ENCODE data around the gene ZSCAN25. TPM values are rescaled to one million over a fixed set of nuclear protein-coding genes. Genes with fewer than 3 reads are reported as not detected.

Gene ZSCAN25
- total and polyA plus RNA-seq, 5 donors = 3.8 to 9.6 (median 8.1) TPM

- no peak overlapping the region for H3K4me3 ChIP-seq (ENCODE audit: low read length)
- DNase-seq (no peak), ATAC-seq (no peak)
- H3K27ac ChIP-seq (ENCODE audit: low read length) = no peak overlapping the region
- no peaks in the 10 kb centered on the region for H3K27me3 ChIP-seq (ENCODE audit: control insufficient read depth, insufficient read depth)
- H3K9me3 ChIP-seq (ENCODE audit: control insufficient read depth, low read length) = no peaks in the 10 kb centered on the region
- no peaks in the 10 kb centered on the region for H3K4me1 ChIP-seq (ENCODE audit: control insufficient read depth, insufficient read depth, low read length)
- 89% methylated on average over 7 of the region's 7 CpGs for WGBS
- intact Hi-C loops (cut with DNase I) = no loop called here
These were observed 55.8 kb downstream of the ZSCAN25 start for GRCh38 chr7:99672573-99672972.

- ATAC-seq = no peak
- H3K4me1 ChIP-seq (ENCODE audit: control insufficient read depth, insufficient read depth, low read length) = no peaks in the 10 kb centered on the region
- H3K4me3 ChIP-seq (ENCODE audit: low read length) = no peak overlapping the region
- no peak overlapping the region for H3K27ac ChIP-seq (ENCODE audit: low read length)
- intact Hi-C loops (cut with DNase I) = no loop called here
- H3K9me3 ChIP-seq (ENCODE audit: control insufficient read depth, low read length) = no peaks in the 10 kb centered on the region
- no peaks in the 10 kb centered on the region for H3K27me3 ChIP-seq (ENCODE audit: control insufficient read depth, insufficient read depth)
- WGBS = 69% methylated on average over 2 of the region's 2 CpGs
- DNase-seq = no peak
These were observed 58.4 kb downstream of the ZSCAN25 start for GRCh38 chr7:99674995-99675742.

DNA sequence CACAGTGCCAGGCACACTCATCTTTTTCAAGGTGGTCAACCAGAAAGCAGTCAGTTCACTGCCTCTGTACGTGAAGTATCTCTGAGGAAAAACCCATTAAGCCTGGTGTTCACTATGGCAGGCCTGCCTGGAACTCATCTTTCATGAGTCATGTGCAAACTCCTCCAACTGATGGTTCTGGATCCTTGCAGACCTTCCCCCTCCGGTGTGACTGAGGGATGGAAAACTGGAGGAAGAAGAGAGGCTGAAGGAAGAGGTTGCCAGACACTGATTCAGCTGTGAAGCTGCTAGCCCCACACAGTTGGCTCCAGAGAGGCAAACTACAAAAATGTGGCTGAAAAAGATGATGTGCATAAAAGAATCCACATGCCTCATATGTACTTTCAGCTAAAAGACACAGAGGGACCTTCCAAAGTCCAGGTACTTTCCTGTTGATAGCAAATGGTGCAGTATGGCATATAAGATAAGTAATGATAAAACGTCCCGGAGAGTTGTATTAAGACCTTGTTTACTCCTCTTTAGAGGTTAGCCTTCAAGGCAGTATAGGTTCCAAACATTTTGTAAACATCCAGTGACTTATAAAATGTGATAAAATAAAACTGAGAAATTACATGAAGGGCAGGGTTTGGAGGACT is 60.4 kb downstream of the ZSCAN25 start:
- Histone ChIP-seq H3K9me3 (ENCODE audit: control insufficient read depth, low read length) (no peaks in the 10 kb centered on the region), H3K27ac (ENCODE audit: low read length) (no peak overlapping the region), H3K27me3 (ENCODE audit: control insufficient read depth, insufficient read depth) (no peaks in the 10 kb centered on the region), H3K4me3 (ENCODE audit: low read length) (no peak overlapping the region), H3K4me1 (ENCODE audit: control insufficient read depth, insufficient read depth, low read length) (no peaks in the 10 kb centered on the region)
- DNase-seq = no peak
- ATAC-seq = no peak
- intact Hi-C loops (cut with DNase I) = no loop called here
- 84% methylated on average over 4 of the region's 4 CpGs for WGBS

GRCh38 chr7:99677648-99678045 is 60.9 kb downstream of the ZSCAN25 start:
- ATAC-seq = no peak
- WGBS = 90% methylated on average over 2 of the region's 2 CpGs

GRCh38 chr7:99679032-99679399 is 62.3 kb downstream of the ZSCAN25 start:
- H3K27ac ChIP-seq (ENCODE audit: low read length) = no peak overlapping the region
- 48% methylated on average over 4 of the region's 4 CpGs for WGBS

More at GRCh38 chr7:99677648-99678045, 60.9 kb downstream of the ZSCAN25 start:
- intact Hi-C loops (cut with DNase I) = no loop called here
- Histone ChIP-seq H3K27me3 (ENCODE audit: control insufficient read depth, insufficient read depth) (no peaks in the 10 kb centered on the region), H3K27ac (ENCODE audit: low read length) (no peak overlapping the region), H3K4me1 (ENCODE audit: control insufficient read depth, insufficient read depth, low read length) (no peaks in the 10 kb centered on the region), H3K9me3 (ENCODE audit: control insufficient read depth, low read length) (no peaks in the 10 kb centered on the region), H3K4me3 (ENCODE audit: low read length) (no peak overlapping the region)
- no peak for DNase-seq

GRCh38 chr7:99679400-99680191 is 62.9 kb downstream of the ZSCAN25 start, which contains the start of gene CYP3A5:
TSS of gene CYP3A5 (minus strand) at chr7:99679996. CDS start at chr7:99679896, 100 bp downstream.
- ATAC-seq (peak; percentile 43 to 87), DNase-seq (peak in 1 of 3 donors; percentile 46)
- H3K4me3 ChIP-seq (ENCODE audit: low read length) = no peak within 1 kb of the TSS
- intact Hi-C loops (cut with DNase I) = no loop called here
- H3K9me3 ChIP-seq (ENCODE audit: control insufficient read depth, low read length) = peaks cover 2% of the 10 kb centered on the region
- no peaks in the 10 kb centered on the region for H3K27me3 ChIP-seq (ENCODE audit: control insufficient read depth, insufficient read depth)
- no peaks in the 10 kb centered on the region for H3K4me1 ChIP-seq (ENCODE audit: control insufficient read depth, insufficient read depth, low read length)
- no peak within 1 kb of the TSS for H3K27ac ChIP-seq (ENCODE audit: low read length)
- 60% methylated on average over 10 of the region's 10 CpGs for WGBS

More at GRCh38 chr7:99679032-99679399, 62.3 kb downstream of the ZSCAN25 start:
- no peaks in the 10 kb centered on the region for H3K27me3 ChIP-seq (ENCODE audit: control insufficient read depth, insufficient read depth)
- no peak overlapping the region for H3K4me3 ChIP-seq (ENCODE audit: low read length)
- H3K4me1 ChIP-seq (ENCODE audit: control insufficient read depth, insufficient read depth, low read length) = no peaks in the 10 kb centered on the region
- peaks cover 2% of the 10 kb centered on the region for H3K9me3 ChIP-seq (ENCODE audit: control insufficient read depth, low read length)
- peak in 1 of 2 donors; percentile 32 for ATAC-seq
- DNase-seq = no peak
- intact Hi-C loops (cut with DNase I) = no loop called here

Other genes with a start within 250 kb of the ZSCAN25 start
- gene ARPC1B, start 242.2 kb upstream of the ZSCAN25 start, total RNA-seq = 10 to 100 TPM; 35.5 to 65.1 (median 56.6) TPM
- 52.9 TPM for gene ARPC1B, start 242.2 kb upstream of the ZSCAN25 start, polyA plus RNA-seq
- 10 to 100 TPM; 85.9 to 95.9 (median 90.1) TPM for gene PDAP1, start 208.3 kb upstream of the ZSCAN25 start, total RNA-seq
- gene PDAP1, start 208.3 kb upstream of the ZSCAN25 start, polyA plus RNA-seq = 167 TPM
- 10 to 100 TPM; 37.8 to 53.6 (median 44.0) TPM for gene BUD31, start 208.0 kb upstream of the ZSCAN25 start, total RNA-seq
- gene BUD31, start 208.0 kb upstream of the ZSCAN25 start, polyA plus RNA-seq = 65.1 TPM
- 1 to 10 TPM; 3.1 to 4.4 (median 3.2) TPM for gene PTCD1, start 178.1 kb upstream of the ZSCAN25 start, total RNA-seq
- gene PTCD1, start 178.1 kb upstream of the ZSCAN25 start, polyA plus RNA-seq = 3.0 TPM
- gene CPSF4, start 178.0 kb upstream of the ZSCAN25 start, total RNA-seq = 10 to 100 TPM; 17.3 to 21.9 (median 18.8) TPM
- gene CPSF4, start 178.0 kb upstream of the ZSCAN25 start, polyA plus RNA-seq = 16.2 TPM
- 100 to 1,000 TPM; 525 to 746 (median 627) TPM for gene ATP5MF, start 150.8 kb upstream of the ZSCAN25 start, total RNA-seq
- gene ATP5MF, start 150.8 kb upstream of the ZSCAN25 start, polyA plus RNA-seq = 3,968 TPM
- 1 to 10 TPM; 3.5 to 6.4 (median 3.8) TPM for gene ZNF789, start 144.1 kb upstream of the ZSCAN25 start, total RNA-seq
- 2.9 TPM for gene ZNF789, start 144.1 kb upstream of the ZSCAN25 start, polyA plus RNA-seq
- 10 to 100 TPM; 17.1 to 20.5 (median 19.7) TPM for gene ZNF394, start 116.7 kb upstream of the ZSCAN25 start, total RNA-seq
- 16.7 TPM for gene ZNF394, start 116.7 kb upstream of the ZSCAN25 start, polyA plus RNA-seq
- 1 to 10 TPM; 6.1 to 7.1 (median 6.3) TPM for gene ZKSCAN5, start 112.3 kb upstream of the ZSCAN25 start, total RNA-seq
- gene ZKSCAN5, start 112.3 kb upstream of the ZSCAN25 start, polyA plus RNA-seq = 3.0 TPM
- 1 to 10 TPM; 4.7 to 6.1 (median 5.5) TPM for gene FAM200A, start 64.8 kb upstream of the ZSCAN25 start, total RNA-seq
- gene FAM200A, start 64.8 kb upstream of the ZSCAN25 start, polyA plus RNA-seq = 6.7 TPM
- gene ZNF655, start 58.3 kb upstream of the ZSCAN25 start, total RNA-seq = 10 to 100 TPM; 37.8 to 45.5 (median 39.8) TPM
- 31.5 TPM for gene ZNF655, start 58.3 kb upstream of the ZSCAN25 start, polyA plus RNA-seq
- under 1 TPM; 0.21 to 0.40 (median 0.37) TPM for gene TMEM225B, start 18.7 kb upstream of the ZSCAN25 start, total RNA-seq
- gene TMEM225B, start 18.7 kb upstream of the ZSCAN25 start, polyA plus RNA-seq = 0.41 TPM
- gene CYP3A5, start 63.0 kb downstream of the ZSCAN25 start, total RNA-seq = under 1 TPM in 1 of 4 donors, not detected in 3; 0.84 TPM
- gene CYP3A5, start 63.0 kb downstream of the ZSCAN25 start, polyA plus RNA-seq = 0.09 TPM
- gene CYP3A7, start 118.2 kb downstream of the ZSCAN25 start, total RNA-seq = not detected
- gene CYP3A7, start 118.2 kb downstream of the ZSCAN25 start, polyA plus RNA-seq = not detected
- not detected for gene CYP3A4, start 167.2 kb downstream of the ZSCAN25 start, total RNA-seq
- gene CYP3A4, start 167.2 kb downstream of the ZSCAN25 start, polyA plus RNA-seq = 0.16 TPM
- gene CYP3A43, start 211.1 kb downstream of the ZSCAN25 start, total RNA-seq = not detected
- 0.07 TPM for gene CYP3A43, start 211.1 kb downstream of the ZSCAN25 start, polyA plus RNA-seq